ENCODE results near the gene ASIC5.

DNA sequence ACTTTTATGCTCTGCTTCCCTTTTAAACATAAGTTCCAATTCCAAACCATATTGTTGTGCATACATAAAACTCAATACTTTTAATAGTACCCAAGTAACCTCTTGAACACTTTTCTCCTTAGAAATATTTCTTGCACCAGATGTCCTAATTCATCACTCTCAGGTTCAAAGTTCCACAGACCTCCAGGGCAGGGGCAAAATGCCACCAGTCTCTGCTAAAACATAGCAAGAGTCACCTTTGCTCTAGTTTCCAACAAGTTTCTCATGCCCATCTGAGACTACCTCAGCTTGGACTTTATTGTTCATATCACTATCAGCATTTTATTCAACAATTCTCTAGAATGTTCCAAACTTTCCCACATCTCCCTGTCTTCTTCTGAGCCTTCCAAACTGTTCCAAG, 13.7 kb upstream of the ASIC5 start:
- TF ChIP-seq CTCF (conservative IDR thresholded peaks at IDR 0.05 in 1 of 2, IDR thresholded peaks at IDR 0.05 in 1 of 2; ENCODE audit: extremely low read depth in 1 of 2, insufficient read depth in 1 of 2, low read depth in 1 of 2, low read length in 2 of 2) (no peak), EZH2 (IDR thresholded peaks at IDR 0.05; ENCODE audit: borderline replicate concordance, low read length) (no peak)

All from mammary epithelial cell (primary cell).